Measurements from ENCODE around the gene ATP8B2. TPM values are rescaled to one million over a fixed set of nuclear protein-coding genes. Genes with fewer than 3 reads are reported as not detected.

The ATP8B2 gene
- total RNA-seq, 2 donors from 2014 or later, result 34.1 to 41.5 TPM

GRCh38 chr1:154324241-154324640, 1.1 kb upstream of the ATP8B2 start:
- TF ChIP-seq CTCF (conservative IDR thresholded peaks at IDR 0.05), result no peak
- H3K27ac Mint-ChIP-seq, result no peak overlapping the region
- no peaks in the 10 kb centered on the region for H3K9me3 ChIP-seq (ENCODE audit: control insufficient read depth, low read length)
- H3K4me3 ChIP-seq (ENCODE audit: low read length), result peak overlapping the region; percentile 93
- no peak overlapping the region for H3K27ac ChIP-seq (ENCODE audit: low read depth, low read length)
- peaks cover 21% of the 10 kb centered on the region for H3K4me1 Mint-ChIP-seq
- H3K36me3 ChIP-seq (ENCODE audit: control insufficient read depth, insufficient read depth, low read length), result no peaks in the 10 kb centered on the region
- no peaks in the 10 kb centered on the region for H3K36me3 Mint-ChIP-seq (ENCODE audit: low read depth)
- H3K9ac ChIP-seq (ENCODE audit: extremely low read depth, low read length, poor library complexity, severe bottlenecking), result no peak overlapping the region
- WGBS, 2 experiments (ENCODE audit: insufficient coverage in 1 of 2, insufficient read length in 1 of 2), result 86 to 92% methylated on average over 1 to 2 of the region's 2 CpGs
- no peaks in the 10 kb centered on the region for H3K9me3 Mint-ChIP-seq
- peaks cover 6% of the 10 kb centered on the region for H3K27me3 ChIP-seq (ENCODE audit: control insufficient read depth, insufficient read depth, low read length, poor library complexity, severe bottlenecking)
- DNase-seq, result no peak
- peaks cover 25% of the 10 kb centered on the region for H3K27me3 Mint-ChIP-seq (ENCODE audit: insufficient read depth)
- peak overlapping the region; percentile 93 for H3K4me3 Mint-ChIP-seq
- no peaks in the 10 kb centered on the region for H3K4me1 ChIP-seq (ENCODE audit: control insufficient read depth, insufficient read depth, low read length)

- DNase-seq, result peak; percentile 97
- Mint-ChIP-seq H3K9me3 (no peaks in the 10 kb centered on the region), H3K36me3 (ENCODE audit: low read depth) (peaks cover 4% of the 10 kb centered on the region), H3K27me3 (ENCODE audit: insufficient read depth) (peaks cover 25% of the 10 kb centered on the region), H3K4me3 (peak overlapping the region; percentile 93), H3K27ac (peak overlapping the region; percentile 96), H3K4me1 (peaks cover 31% of the 10 kb centered on the region)
- Histone ChIP-seq H3K9me3 (ENCODE audit: control insufficient read depth, low read length) (no peaks in the 10 kb centered on the region), H3K4me1 (ENCODE audit: control insufficient read depth, insufficient read depth, low read length) (no peaks in the 10 kb centered on the region), H3K36me3 (ENCODE audit: control insufficient read depth, insufficient read depth, low read length) (peaks cover 7% of the 10 kb centered on the region), H3K27ac (ENCODE audit: low read depth, low read length) (peak overlapping the region; percentile 75), H3K4me3 (ENCODE audit: low read length) (peak overlapping the region; percentile 93), H3K9ac (ENCODE audit: extremely low read depth, low read length, poor library complexity, severe bottlenecking) (peak overlapping the region; percentile 55), H3K27me3 (ENCODE audit: control insufficient read depth, insufficient read depth, low read length, poor library complexity, severe bottlenecking) (peaks cover 6% of the 10 kb centered on the region)
- TF ChIP-seq CTCF (conservative IDR thresholded peaks at IDR 0.05), result peak; percentile 82
- WGBS, 2 experiments (ENCODE audit: insufficient coverage in 1 of 2, insufficient read length in 1 of 2), result 0 to 1% methylated on average over 25 to 63 of the region's 63 CpGs
Measured at GRCh38 chr1:154325583-154326545, 539 bp downstream of the ATP8B2 start.

GRCh38 chr1:154326546-154327465, 1.5 kb downstream of the ATP8B2 start:
- H3K27ac Mint-ChIP-seq, result peak overlapping the region; percentile 44
- H3K4me1 Mint-ChIP-seq, result peaks cover 31% of the 10 kb centered on the region
- Histone ChIP-seq H3K27me3 (ENCODE audit: control insufficient read depth, insufficient read depth, low read length, poor library complexity, severe bottlenecking) (peaks cover 6% of the 10 kb centered on the region), H3K9ac (ENCODE audit: extremely low read depth, low read length, poor library complexity, severe bottlenecking) (peak overlapping the region; percentile 26), H3K36me3 (ENCODE audit: control insufficient read depth, insufficient read depth, low read length) (peaks cover 17% of the 10 kb centered on the region), H3K4me3 (ENCODE audit: low read length) (peak overlapping the region; percentile 93), H3K4me1 (ENCODE audit: control insufficient read depth, insufficient read depth, low read length) (no peaks in the 10 kb centered on the region), H3K27ac (ENCODE audit: low read depth, low read length) (peak overlapping the region; percentile 41), H3K9me3 (ENCODE audit: control insufficient read depth, low read length) (no peaks in the 10 kb centered on the region)
- peak overlapping the region; percentile 93 for H3K4me3 Mint-ChIP-seq
- peak; percentile 25 for TF ChIP-seq CTCF (conservative IDR thresholded peaks at IDR 0.05)
- 88 to 89% methylated on average over 3 to 6 of the region's 6 CpGs for WGBS, 2 experiments (ENCODE audit: insufficient coverage in 1 of 2, insufficient read length in 1 of 2)
- H3K27me3 Mint-ChIP-seq (ENCODE audit: insufficient read depth), result peaks cover 23% of the 10 kb centered on the region
- H3K36me3 Mint-ChIP-seq (ENCODE audit: low read depth), result peaks cover 14% of the 10 kb centered on the region
- DNase-seq, result no peak
- no peaks in the 10 kb centered on the region for H3K9me3 Mint-ChIP-seq
